A549 treated with GW870086 at 1 μM for 4 hours (cell line): ENCODE data around the gene MSTO1. TPM values are rescaled to one million over a fixed set of nuclear protein-coding genes. Genes with fewer than 3 reads are reported as not detected.

Experiments used
- total RNA-seq: library from RNA; stranded (reverse); fragments of 200-300 nt; extraction: Qiagen RNA extraction; gene quantifications from 5 replicates; pipeline ENCODE4 v1.2.3, GENCODE V29; 2022; ENCODE audit warnings: low read depth

MSTO1 gene
- 38.7 to 45.2 TPM (median 40.7 TPM) in 5 replicates for total RNA-seq

GRCh38 chr1:155609515-155610256, at the start of gene MSTO1:
Gene MSTO1, plus strand, starts transcription at chr1:155610218. Its CDS starts 31 bp downstream, at chr1:155610249.

DNA sequence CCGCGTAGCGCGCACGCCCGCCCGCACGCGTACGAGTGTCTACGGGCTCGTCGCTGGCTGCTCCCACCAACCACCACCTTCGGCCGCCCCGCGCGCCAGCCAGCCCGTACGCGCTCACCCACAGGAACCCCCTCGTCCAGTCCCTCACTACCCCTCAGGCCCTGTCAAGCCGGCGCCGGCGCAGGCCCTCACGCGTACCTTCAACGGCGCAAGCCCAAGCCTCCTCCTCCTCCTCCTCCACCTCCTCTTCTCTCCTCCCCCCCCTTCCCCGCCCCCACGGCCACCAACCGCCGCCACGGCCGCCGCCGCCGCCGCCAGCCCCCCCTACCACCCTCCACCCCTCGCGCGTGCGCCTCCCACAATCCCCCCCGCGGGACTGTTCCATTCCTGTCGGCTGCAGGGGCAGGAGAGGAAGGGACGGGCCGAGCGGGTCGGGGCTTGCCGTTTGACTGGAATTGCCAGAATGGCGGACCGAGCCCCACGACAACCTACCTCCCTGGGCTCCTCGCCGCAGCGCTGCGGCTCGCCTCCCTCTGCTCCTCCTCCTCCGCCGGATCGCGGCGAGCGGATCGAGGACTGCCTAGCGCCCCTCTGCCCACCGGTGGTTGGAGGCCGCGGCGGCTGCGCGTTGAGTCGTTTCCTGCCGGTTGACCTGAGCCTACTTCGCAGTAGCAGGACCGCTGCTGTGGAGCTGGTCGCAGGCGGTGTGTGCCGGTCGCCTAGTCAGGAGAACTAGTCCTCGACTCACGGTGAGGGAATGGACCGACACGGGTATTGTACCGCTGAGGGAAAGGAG, 47.2 kb upstream of the MSTO1 start, which contains the start of gene ASH1L:
TSS of gene ASH1L (minus strand) at position 223 of the 796 bp plus-strand sequence. CDS start 41,284 bp downstream, outside the sequence.

Other genes with a start within 250 kb of the MSTO1 start
- gene ASH1L, start 47.4 kb upstream of the MSTO1 start, total RNA-seq, result 7.2 to 12.7 TPM (median 11.4 TPM) in 5 replicates
- gene YY1AP1, start 78.6 kb downstream of the MSTO1 start, total RNA-seq, result 42.1 to 47.2 TPM (median 47.0 TPM) in 5 replicates
- 107 to 131 TPM (median 117 TPM) in 5 replicates for gene DAP3, start 78.9 kb downstream of the MSTO1 start, total RNA-seq
- gene GON4L, start 247.0 kb downstream of the MSTO1 start, total RNA-seq, result 13.1 to 16.6 TPM (median 14.8 TPM) in 5 replicates
- gene SYT11, start 249.3 kb downstream of the MSTO1 start, total RNA-seq, result 1.0 to 1.3 TPM (median 1.1 TPM) in 5 replicates